Progenitor cell of endocrine pancreas (in vitro differentiated cells): ENCODE measurements around the gene LRP1B. TPM values are rescaled to one million over a fixed set of nuclear protein-coding genes. Genes with fewer than 3 reads are reported as not detected.

Source experiments
- DNase-seq: peaks from one replicate; pipeline ENCODE4 v3.0.0; 2021; ENCODE audit warnings: low spot score; ENCODE audit not compliant: unreplicated experiment
- H3K27ac Mint-ChIP-seq: 2 replicates; pipeline ENCODE4 v1.8.0; 2021; ENCODE audit warnings: mild to moderate bottlenecking, moderate library complexity, mixed read lengths
- H3K27me3 Mint-ChIP-seq: 2 replicates; pipeline ENCODE4 v1.8.0; 2021; ENCODE audit warnings: mixed read lengths
- H3K36me3 Mint-ChIP-seq: 2 replicates; pipeline ENCODE4 v1.8.0; 2022; ENCODE audit warnings: mixed read lengths; ENCODE audit not compliant: insufficient read depth
- H3K4me1 Mint-ChIP-seq: 2 replicates; pipeline ENCODE4 v1.8.0; 2021; ENCODE audit warnings: low read depth, mixed read lengths
- H3K4me3 Mint-ChIP-seq: 2 replicates; pipeline ENCODE4 v1.8.0; 2021; ENCODE audit warnings: low read depth, mild to moderate bottlenecking, moderate library complexity, mixed read lengths
- H3K9me3 Mint-ChIP-seq: 2 replicates; pipeline ENCODE4 v1.8.0; 2021; ENCODE audit warnings: low read depth, mixed read lengths
- total RNA-seq: library from RNA; stranded (reverse); gene quantifications from 2 replicates; pipeline ENCODE4 v1.2.1, GENCODE V29; 2021
- TF ChIP-seq, protein P1 (sequence below): fragments of 200-600 bp; sonication (generic); IDR thresholded peaks from one replicate; pipeline ENCODE4 v1.5.0; 2021; ENCODE audit warnings: antibody characterized with exemption, mild to moderate bottlenecking; ENCODE audit not compliant: unreplicated experiment

The LRP1B gene
- total RNA-seq, 1 donor from 2014 or later: 0.57 TPM

DNA sequence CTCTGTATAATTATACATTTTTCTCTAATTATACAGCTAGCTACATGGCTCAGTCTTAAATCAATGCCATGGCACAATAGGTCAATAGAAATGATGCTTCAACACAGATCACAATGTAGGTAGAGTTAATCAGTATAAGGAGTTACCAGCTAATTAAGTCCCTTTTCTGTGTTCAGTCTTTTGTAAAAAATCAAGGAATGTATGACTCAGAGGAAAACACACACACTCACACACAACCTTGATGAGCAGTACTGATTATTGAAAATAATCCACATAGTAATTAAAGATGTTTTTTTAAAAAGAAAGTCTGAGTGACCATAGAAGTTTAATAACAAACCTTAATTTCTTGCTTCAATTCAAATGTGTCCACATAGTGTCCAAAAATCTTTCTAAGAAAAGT lies 691.3 kb downstream of the LRP1B start:
- no peak overlapping the region for H3K4me3 Mint-ChIP-seq
- H3K4me1 Mint-ChIP-seq: no peaks in the 10 kb centered on the region
- H3K27ac Mint-ChIP-seq: no peak overlapping the region
- H3K36me3 Mint-ChIP-seq: no peaks in the 10 kb centered on the region
- no peaks in the 10 kb centered on the region for H3K27me3 Mint-ChIP-seq
- no peak for DNase-seq
- TF ChIP-seq, protein P1, sequence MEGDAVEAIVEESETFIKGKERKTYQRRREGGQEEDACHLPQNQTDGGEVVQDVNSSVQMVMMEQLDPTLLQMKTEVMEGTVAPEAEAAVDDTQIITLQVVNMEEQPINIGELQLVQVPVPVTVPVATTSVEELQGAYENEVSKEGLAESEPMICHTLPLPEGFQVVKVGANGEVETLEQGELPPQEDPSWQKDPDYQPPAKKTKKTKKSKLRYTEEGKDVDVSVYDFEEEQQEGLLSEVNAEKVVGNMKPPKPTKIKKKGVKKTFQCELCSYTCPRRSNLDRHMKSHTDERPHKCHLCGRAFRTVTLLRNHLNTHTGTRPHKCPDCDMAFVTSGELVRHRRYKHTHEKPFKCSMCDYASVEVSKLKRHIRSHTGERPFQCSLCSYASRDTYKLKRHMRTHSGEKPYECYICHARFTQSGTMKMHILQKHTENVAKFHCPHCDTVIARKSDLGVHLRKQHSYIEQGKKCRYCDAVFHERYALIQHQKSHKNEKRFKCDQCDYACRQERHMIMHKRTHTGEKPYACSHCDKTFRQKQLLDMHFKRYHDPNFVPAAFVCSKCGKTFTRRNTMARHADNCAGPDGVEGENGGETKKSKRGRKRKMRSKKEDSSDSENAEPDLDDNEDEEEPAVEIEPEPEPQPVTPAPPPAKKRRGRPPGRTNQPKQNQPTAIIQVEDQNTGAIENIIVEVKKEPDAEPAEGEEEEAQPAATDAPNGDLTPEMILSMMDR: no peak
- H3K9me3 Mint-ChIP-seq: peaks cover 11% of the 10 kb centered on the region

DNA sequence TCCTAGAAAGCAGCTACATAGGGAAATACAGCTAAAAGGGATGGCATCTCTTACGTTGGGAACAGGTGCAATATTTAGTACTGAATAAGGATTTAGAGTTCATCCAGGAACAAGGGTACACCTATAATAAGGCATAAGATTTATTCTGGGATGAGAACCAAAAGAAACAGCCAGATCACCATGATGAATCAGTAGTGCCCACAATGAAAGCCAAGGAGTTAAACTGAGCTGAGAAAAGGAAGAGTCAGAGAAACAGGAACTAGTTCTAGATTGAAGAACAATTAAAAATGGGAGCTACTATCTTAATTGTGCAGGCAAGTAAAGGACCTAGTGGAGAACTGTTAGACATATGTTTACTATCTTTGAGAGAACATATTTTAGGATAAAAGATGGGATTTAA lies 692.3 kb downstream of the LRP1B start:
- peaks cover 2% of the 10 kb centered on the region for H3K36me3 Mint-ChIP-seq
- H3K27ac Mint-ChIP-seq: no peak overlapping the region
- no peak for DNase-seq
- H3K4me3 Mint-ChIP-seq: no peak overlapping the region
- H3K27me3 Mint-ChIP-seq: no peaks in the 10 kb centered on the region
- H3K4me1 Mint-ChIP-seq: no peaks in the 10 kb centered on the region
- H3K9me3 Mint-ChIP-seq: peaks cover 14% of the 10 kb centered on the region
- TF ChIP-seq, protein P1: no peak

DNA sequence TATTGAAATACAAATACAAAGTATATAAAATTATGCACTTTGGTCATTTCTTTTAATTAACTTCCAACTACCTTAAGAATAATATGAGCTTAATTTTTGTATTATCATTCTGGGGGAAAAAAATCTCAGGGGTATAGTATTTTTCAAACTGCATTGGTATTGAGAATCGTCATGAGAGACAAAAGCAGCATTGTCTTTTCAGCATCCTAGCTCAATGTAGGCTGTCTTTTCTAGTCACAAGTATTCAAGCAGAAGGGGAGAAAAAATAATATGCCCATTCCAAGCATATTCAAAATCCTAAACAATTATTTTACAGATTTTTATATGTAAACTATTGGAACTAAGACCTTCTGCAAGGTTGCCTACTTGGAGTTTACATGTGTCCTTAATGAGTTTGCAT lies 693.3 kb downstream of the LRP1B start:
- H3K4me1 Mint-ChIP-seq: no peaks in the 10 kb centered on the region
- no peak overlapping the region for H3K27ac Mint-ChIP-seq
- peaks cover 2% of the 10 kb centered on the region for H3K36me3 Mint-ChIP-seq
- H3K9me3 Mint-ChIP-seq: peaks cover 18% of the 10 kb centered on the region
- TF ChIP-seq, protein P1: no peak
- no peaks in the 10 kb centered on the region for H3K27me3 Mint-ChIP-seq
- H3K4me3 Mint-ChIP-seq: no peak overlapping the region
- DNase-seq: no peak

DNA sequence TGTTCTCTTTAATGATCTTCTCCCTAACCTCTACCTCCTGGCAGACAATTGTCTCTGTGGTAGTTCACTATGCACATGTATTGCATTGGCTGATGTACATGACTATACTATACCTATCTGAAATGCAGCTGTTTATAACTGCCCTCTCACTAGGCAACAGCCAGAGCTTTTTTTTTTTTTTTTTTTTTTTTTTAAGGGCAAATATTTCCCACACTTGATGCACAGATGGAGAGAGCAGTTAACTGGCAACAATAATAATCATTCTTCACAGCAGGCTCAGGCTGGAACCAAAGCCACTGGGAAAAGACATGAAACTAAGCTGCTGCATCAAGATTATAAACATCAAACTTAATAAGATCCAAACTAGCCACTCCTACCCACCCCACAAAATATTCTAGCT lies 707.7 kb downstream of the LRP1B start:
- Mint-ChIP-seq H3K36me3 (no peaks in the 10 kb centered on the region), H3K4me3 (no peak overlapping the region), H3K27me3 (no peaks in the 10 kb centered on the region), H3K27ac (no peak overlapping the region), H3K4me1 (no peaks in the 10 kb centered on the region), H3K9me3 (no peaks in the 10 kb centered on the region)
- TF ChIP-seq, protein P1: no peak
- no peak for DNase-seq

DNA sequence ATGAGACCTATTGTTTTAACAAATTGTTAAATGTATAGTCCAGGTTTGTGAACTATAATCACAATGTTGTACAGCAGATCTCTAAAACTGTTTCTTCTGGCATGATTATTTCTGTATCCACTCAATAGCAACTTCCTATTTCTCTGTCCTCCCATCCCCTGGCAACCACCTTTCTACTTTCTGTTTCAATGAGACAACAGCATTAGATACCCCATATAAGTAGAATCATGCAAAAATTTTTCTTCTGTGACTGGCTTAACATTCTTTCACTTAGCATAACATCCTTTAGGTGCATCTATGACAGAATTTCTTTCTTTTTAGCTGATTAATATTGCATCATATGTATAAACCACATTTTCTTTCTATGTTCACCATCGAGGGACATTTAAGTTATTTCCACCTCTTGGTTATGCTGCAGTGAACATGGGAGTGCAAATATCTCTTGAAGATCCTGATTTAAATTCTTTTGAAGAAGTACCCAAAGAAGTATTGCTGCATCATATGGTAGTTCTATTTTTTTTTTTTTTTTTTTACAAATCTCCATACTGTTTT lies 713.5 kb downstream of the LRP1B start:
- no peaks in the 10 kb centered on the region for H3K4me1 Mint-ChIP-seq
- H3K27me3 Mint-ChIP-seq: no peaks in the 10 kb centered on the region
- TF ChIP-seq, protein P1: no peak
- H3K4me3 Mint-ChIP-seq: no peak overlapping the region
- DNase-seq: no peak
- H3K9me3 Mint-ChIP-seq: peaks cover 9% of the 10 kb centered on the region
- no peaks in the 10 kb centered on the region for H3K36me3 Mint-ChIP-seq
- H3K27ac Mint-ChIP-seq: no peak overlapping the region
